Cardiac muscle cell (in vitro differentiated cells and primary cell): ENCODE measurements around the gene NME1. TPM values are rescaled to one million over a fixed set of nuclear protein-coding genes. Genes with fewer than 3 reads are reported as not detected.
"Not testable (repeated sequence)": the region's sequence is repeated elsewhere in the genome, so short reads cannot be mapped to it uniquely, and the experiment has no call there.

Source experiments
- DNase-seq, 2 donors: peaks; one replicate each; pipeline versions ENCODE4 v3.0.0 to v3.0.0-alpha.2; 2010 to 2017; ENCODE audit warnings: low read depth in 1 of 2, low spot score in 1 of 2
- H3K27ac ChIP-seq: fragments of 200-600 bp; sonication (generic); 2 replicates; pipeline ENCODE4 v1.5.1; 2016
- H3K27me3 ChIP-seq: fragments of 200-600 bp; sonication (generic); 2 replicates; pipeline ENCODE4 v1.6.0; 2016; ENCODE audit warnings: control low read depth
- H3K36me3 ChIP-seq: fragments of 200-600 bp; sonication (generic); 2 replicates; pipeline ENCODE4 v1.5.1; 2016; ENCODE audit warnings: control low read depth
- H3K4me1 ChIP-seq: fragments of 200-600 bp; sonication (generic); 2 replicates; pipeline ENCODE4 v1.8.1; 2017; ENCODE audit warnings: low read depth, mild to moderate bottlenecking, mixed run types
- H3K4me3 ChIP-seq: fragments of 200-600 bp; sonication (generic); 2 replicates; pipeline ENCODE4 v1.5.1; 2016; ENCODE audit warnings: mild to moderate bottlenecking
- H3K9me3 ChIP-seq: fragments of 200-600 bp; sonication (generic); 2 replicates; pipeline ENCODE4 v1.5.1; 2017; ENCODE audit warnings: low read depth, mild to moderate bottlenecking, control low read depth
- polyA plus RNA-seq: library from polyadenylated mRNA; unstranded; fragments of >200 nt; fragmentation: Nextera tagmentation; extraction: Ambion mirVana; gene quantifications from 2 replicates; pipeline ENCODE4 v1.2.1, GENCODE V29; 2016
- total RNA-seq: library from RNA; depleted of rRNA; stranded (reverse); fragments of >200 nt; gene quantifications from 2 replicates; pipeline ENCODE4 v1.2.3, GENCODE V29; 2016
- TF ChIP-seq, protein P1 (sequence below): IDR thresholded peaks from 2 replicates; pipeline ENCODE4 v1.5.1; 2012; ENCODE audit warnings: low read depth, mild to moderate bottlenecking, low read length

NME1 gene
- total and polyA plus RNA-seq, 2 experiments from 2014 or later = 58.9 to 194 TPM

DNA sequence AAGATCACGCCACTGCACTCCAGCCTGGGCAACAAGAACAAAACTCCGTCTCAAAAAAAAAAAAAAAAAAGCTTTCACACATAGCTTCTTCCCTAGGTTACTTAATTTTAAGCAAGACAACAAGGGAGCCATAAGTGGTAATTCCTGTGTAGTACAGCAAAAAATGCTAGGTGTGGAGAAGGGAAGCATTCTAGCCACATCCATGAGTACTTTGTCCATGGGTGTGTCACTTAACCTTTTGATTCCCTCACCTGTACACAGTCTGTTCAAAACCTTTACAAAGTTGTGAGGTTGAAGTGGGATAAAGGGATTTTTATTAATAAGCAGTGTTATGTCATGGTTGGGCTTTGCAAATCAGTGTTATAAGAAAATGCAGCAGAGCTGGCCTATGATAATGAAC lies 17.4 kb downstream of the NME1 start:
- TF ChIP-seq, protein P1, sequence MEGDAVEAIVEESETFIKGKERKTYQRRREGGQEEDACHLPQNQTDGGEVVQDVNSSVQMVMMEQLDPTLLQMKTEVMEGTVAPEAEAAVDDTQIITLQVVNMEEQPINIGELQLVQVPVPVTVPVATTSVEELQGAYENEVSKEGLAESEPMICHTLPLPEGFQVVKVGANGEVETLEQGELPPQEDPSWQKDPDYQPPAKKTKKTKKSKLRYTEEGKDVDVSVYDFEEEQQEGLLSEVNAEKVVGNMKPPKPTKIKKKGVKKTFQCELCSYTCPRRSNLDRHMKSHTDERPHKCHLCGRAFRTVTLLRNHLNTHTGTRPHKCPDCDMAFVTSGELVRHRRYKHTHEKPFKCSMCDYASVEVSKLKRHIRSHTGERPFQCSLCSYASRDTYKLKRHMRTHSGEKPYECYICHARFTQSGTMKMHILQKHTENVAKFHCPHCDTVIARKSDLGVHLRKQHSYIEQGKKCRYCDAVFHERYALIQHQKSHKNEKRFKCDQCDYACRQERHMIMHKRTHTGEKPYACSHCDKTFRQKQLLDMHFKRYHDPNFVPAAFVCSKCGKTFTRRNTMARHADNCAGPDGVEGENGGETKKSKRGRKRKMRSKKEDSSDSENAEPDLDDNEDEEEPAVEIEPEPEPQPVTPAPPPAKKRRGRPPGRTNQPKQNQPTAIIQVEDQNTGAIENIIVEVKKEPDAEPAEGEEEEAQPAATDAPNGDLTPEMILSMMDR = no peak
- H3K9me3 ChIP-seq = no peaks in the 10 kb centered on the region
- no peaks in the 10 kb centered on the region for H3K27me3 ChIP-seq
- no peaks in the 10 kb centered on the region for H3K4me1 ChIP-seq
- H3K4me3 ChIP-seq = no peak overlapping the region
- H3K27ac ChIP-seq = no peak overlapping the region
- no peak for DNase-seq
- H3K36me3 ChIP-seq = peaks cover 21% of the 10 kb centered on the region

DNA sequence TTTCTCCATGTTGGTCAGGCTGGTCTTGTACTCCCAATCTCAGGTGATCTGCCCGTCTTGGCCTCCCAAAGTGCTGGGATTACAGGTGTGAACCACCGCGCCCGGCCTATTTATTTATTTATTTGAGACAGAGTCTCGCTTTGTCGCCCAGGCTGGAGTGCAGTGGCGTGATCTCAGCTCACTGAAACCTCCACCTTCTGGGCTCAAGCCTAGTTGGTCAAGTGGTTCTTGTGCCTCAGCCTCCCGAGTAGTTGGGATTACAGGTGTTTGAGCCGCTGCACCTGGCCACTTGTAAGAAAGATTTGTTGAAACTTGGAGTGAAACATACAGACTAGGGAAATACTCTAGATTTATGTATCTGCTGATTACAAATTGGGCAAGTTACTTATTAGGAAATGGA lies 18.7 kb downstream of the NME1 start:
- H3K27me3 ChIP-seq, H3K27ac ChIP-seq, H3K9me3 ChIP-seq, H3K4me1 ChIP-seq, H3K4me3 ChIP-seq, DNase-seq: not testable (repeated sequence)
- peaks cover 21% of the 10 kb centered on the region for H3K36me3 ChIP-seq

DNA sequence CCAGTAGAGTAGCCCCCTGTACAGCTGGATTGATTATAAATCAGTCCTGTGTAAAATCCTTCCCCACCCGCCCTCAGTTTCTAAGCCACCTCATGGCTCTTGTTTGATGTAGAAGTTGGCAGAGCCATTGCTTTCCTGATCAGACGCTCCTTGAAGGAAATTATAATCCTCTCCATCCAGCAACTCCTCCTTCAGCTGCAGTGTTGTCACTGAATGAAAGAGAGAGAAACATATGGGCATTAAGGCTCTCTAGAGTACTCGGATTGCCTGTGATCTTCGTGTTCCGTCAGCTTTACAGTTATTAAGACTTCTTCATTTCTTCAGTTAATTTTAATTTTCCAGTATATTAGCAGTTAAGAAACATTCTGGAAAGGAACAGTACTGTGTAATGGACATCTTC lies 27.1 kb downstream of the NME1 start:
- peaks cover 45% of the 10 kb centered on the region for H3K36me3 ChIP-seq
- TF ChIP-seq, protein P1 = no peak
- DNase-seq = no peak
- H3K4me3 ChIP-seq = no peak overlapping the region
- H3K9me3 ChIP-seq = no peaks in the 10 kb centered on the region
- no peak overlapping the region for H3K27ac ChIP-seq
- no peaks in the 10 kb centered on the region for H3K27me3 ChIP-seq
- no peaks in the 10 kb centered on the region for H3K4me1 ChIP-seq

DNA sequence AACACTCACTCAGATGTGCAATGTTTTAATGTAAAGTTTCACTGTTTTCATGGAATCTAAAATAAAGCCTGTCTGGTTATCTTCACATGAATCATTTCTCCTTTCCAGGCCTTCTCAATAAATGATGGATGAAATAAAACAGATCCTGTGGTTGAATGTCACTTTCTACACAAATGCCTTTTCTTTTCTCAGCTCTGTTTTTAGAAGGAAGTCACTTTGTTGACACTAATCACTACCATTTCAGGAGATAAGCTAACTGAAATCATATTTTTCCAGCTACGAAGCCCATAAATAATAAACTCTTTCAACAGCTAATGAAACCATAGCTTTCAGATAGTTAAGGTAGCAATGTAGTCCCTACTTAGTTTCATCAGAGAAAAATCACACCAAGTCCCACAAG lies 30.8 kb downstream of the NME1 start:
- Histone ChIP-seq H3K27me3 (no peaks in the 10 kb centered on the region), H3K36me3 (peaks cover 42% of the 10 kb centered on the region), H3K4me3 (no peak overlapping the region), H3K9me3 (no peaks in the 10 kb centered on the region), H3K27ac (peak overlapping the region; percentile 43), H3K4me1 (no peaks in the 10 kb centered on the region)
- no peak for DNase-seq
- TF ChIP-seq, protein P1 = no peak

DNA sequence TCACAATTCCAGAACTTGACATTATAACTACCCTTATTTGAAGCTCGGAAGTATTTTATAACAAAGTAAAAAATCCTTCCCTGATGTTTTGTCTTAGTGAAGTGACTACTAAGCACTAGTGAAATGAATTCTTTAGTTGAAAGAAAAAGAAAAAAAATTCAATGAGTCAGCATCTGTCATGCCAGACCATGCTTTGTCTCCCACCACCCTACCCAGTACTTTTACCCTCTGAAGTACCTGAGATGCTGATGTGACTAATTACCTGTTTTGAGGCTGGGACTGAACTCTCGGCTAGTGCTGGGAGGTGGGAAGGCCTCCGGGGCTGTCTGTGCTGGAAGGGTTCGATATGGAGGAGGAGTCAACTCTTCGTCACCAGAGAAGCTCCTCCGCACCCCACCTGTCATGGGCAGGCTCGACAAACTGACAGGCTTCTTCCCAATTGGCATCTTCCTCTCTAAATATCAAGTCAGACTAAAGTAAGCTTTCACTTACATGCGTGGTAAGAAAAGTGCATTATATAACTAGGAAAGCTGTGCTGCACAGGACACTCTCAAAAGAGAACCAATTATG lies 32.5 kb downstream of the NME1 start:
- no peak overlapping the region for H3K4me3 ChIP-seq
- TF ChIP-seq, protein P1 = no peak
- peak overlapping the region; percentile 4 for H3K27ac ChIP-seq
- peaks cover 43% of the 10 kb centered on the region for H3K36me3 ChIP-seq
- no peak for DNase-seq
- H3K9me3 ChIP-seq = no peaks in the 10 kb centered on the region
- no peaks in the 10 kb centered on the region for H3K4me1 ChIP-seq
- no peaks in the 10 kb centered on the region for H3K27me3 ChIP-seq

DNA sequence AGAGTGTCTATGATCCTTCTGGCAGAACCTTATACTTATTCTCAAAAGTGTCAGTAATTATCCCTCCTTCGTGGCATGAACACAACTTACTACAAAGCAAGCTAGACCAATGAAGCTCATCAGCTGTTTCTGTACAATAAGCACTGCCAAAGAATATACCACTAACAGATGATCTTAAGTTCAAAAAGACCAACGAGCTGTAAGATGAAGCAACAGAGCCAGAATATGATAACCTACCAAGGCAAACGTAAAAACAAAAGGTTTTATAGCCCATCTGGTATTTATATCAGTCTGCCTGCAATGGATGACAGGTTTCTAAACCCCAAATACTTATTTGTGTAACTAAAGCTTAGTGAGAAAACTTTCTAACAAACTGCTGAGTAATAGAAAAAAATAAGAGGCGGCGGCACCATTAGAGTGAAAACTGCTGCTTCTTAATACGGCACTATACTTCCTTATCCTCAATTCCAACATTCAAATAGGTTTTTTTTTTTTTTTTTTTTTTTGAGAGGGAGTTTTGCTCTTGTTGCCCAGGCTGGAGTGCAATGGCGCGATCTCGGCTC lies 35.0 kb downstream of the NME1 start:
- Histone ChIP-seq H3K4me3 (no peak overlapping the region), H3K27me3 (no peaks in the 10 kb centered on the region), H3K9me3 (no peaks in the 10 kb centered on the region), H3K4me1 (no peaks in the 10 kb centered on the region), H3K27ac (no peak overlapping the region), H3K36me3 (peaks cover 62% of the 10 kb centered on the region)
- TF ChIP-seq, protein P1 = no peak
- DNase-seq = no peak
